Pons (tissue), 1 donor: Measurements from ENCODE around the gene DNMT3A.
"Not testable (repeated sequence)": the region's sequence is repeated elsewhere in the genome, so short reads cannot be mapped to it uniquely, and the experiment has no call there.

Experiments used
- DNase-seq: peaks from one replicate; pipeline ENCODE4 v3.0.0-alpha.2; 2016; ENCODE audit warnings: low spot score

DNMT3A gene

DNA sequence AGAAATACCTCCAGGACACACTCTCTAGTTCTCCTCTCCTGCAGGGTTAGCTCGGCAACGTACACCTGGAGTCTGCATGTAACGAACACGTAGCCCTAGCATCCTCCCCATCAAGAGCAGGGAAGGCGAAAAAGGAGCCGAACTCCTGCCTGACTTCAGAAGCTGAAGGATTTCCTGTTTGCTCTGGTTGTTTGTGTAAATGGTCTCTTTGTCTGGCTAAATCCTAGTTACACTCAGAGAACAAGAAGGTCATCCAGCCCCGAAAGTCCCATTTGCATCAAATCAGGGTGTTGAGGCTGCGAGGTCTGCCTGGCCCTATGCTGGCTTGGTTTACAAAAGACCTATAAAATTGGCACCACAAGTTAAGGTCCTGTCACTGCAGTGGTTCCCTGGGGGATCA is 107.0 kb downstream of the DNMT3A start:
- peak; percentile 98 for DNase-seq

DNA sequence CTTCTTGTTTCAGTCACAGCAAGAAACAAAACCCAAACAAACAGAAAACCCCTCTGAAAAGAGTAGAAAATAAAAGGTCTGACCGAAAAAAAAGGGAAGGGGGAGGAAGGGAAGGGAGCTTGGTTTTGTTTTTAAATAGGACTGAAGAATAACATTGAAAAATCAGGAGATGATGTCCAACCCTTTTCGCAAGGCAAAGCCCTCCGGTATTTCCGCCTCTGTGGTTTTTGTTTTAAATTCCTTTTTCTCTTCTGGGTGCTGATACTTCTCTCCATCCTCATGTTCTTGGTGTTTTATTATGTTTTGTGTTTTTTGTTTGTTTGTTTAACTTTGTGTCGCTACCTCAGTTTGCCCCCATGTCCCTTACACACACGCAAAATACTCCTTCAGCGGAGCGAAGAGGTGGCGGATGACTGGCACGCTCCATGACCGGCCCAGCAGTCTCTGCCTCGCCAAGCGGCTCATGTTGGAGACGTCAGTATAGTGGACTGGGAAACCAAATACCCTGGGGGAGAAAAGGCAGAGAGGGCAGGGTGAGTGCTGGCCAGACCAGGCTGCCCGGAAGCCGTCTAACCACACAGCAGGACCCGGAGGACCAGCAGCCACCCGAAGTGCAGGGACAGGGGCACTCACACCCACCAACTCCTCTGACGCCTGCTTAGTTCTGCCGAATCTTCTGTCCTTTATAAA is 107.7 kb downstream of the DNMT3A start:
- DNase-seq: no peak

- no peak for DNase-seq
Observed at GRCh38 chr2:25232248-25232825, 109.4 kb downstream of the DNMT3A start.

DNA sequence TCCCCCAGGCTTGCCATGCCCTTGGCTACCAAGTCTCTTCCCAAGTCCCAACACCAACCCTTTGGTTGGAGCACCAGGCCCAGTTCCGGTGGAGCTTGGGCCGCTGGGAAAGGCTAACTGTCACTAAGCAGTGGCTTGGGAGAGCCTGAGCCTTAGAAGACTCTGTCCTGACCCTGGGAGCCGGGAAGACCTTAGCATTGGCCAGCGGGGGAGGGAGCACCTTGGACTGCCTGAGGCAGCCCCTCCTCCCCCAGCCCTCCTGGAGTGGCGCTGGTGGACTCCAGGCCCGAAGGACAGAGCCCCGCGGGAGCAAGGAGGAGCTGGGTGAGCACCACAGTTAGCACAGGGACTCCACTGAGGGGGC is 110.8 kb downstream of the DNMT3A start:
- no peak for DNase-seq

DNA sequence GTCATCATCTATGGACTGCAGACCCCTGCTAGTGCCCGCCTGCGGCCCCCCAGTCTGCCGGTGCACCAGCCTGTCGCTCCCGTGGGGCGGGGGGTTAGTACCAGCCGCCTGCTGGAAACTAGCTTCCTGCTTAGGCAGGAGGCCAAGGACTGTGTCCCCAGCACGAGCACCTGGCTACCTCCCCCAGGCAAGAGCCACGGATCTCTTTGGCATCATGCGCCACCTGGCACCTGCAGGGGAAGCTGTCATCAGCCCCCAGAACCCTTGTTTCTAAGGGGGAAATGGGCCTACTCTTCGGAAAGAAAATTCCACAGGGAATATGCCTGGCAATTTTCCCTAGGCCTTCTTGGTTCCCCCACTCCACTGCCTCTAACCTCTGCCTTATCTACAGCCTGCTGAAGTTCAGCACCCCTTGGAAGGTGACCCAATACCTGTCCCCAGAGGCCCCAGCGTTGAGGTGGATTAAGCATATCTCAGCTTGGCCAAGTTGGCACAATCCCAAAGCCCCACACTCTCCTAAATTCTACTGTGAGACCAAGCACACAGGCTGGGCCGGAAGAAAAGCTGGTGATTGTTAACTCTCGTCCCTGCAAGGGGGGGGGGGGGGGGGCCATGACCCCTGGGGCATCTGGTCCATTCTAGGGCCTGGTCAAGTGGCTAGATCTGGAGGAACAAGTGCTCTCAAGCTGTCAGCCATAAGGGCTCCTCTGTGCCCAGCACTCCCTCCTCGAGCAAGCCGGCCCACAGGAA is 111.4 kb downstream of the DNMT3A start:
- no peak for DNase-seq

GRCh38 chr2:25229279-25230197 is 112.2 kb downstream of the DNMT3A start:
- no peak for DNase-seq

GRCh38 chr2:25228848-25229278 is 112.9 kb downstream of the DNMT3A start:
- peak; percentile 82 for DNase-seq

- no peak for DNase-seq
Observed at GRCh38 chr2:25227576-25227975, 114.1 kb downstream of the DNMT3A start.

DNA sequence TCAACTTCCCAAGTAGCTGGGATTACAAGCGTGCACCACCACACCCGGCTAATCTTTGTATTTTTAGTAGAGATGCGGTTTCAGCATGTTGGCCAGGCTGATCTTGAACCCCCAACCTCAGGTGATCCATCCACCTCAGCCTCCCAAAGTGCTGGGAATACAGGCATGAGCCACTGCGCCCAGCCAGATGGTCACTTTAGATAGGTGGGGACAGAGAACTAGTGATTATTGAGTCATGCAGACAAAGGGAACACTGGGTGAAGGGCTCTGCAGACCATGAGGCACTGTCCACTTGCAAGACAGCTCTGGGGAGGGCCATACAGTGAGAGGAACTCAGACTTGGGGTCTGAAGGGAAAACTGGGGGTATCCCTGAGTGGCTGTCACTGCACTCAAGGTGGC is 114.9 kb downstream of the DNMT3A start:
- DNase-seq: no peak

- no peak for DNase-seq
Observed at GRCh38 chr2:25222477-25223121, 119.1 kb downstream of the DNMT3A start.

GRCh38 chr2:25221579-25221978 is 120.1 kb downstream of the DNMT3A start:
- DNase-seq: no peak

DNA sequence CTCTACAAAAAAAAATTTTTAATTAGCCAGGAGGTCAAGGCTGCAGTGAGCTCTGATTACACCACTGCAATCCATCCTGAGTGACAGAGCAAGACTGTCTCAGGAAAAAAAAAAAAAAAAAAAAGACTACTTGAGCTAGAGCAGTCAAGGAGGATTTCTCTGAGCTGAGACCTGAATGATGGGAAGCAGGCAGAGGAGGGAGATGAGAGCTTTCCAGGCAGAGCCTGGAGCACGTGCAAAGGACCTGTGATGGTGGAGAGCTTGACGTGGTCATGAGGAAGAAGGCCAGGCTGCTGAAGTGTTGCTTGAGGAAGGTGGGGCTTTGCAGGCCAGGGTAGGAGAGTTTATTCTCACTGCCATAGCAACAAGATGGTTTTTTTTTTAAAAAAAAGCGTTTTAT is 121.4 kb downstream of the DNMT3A start:
- no peak for DNase-seq

- DNase-seq: no peak
Observed at GRCh38 chr2:25219621-25220020, 122.1 kb downstream of the DNMT3A start.

- no peak for DNase-seq
Observed at GRCh38 chr2:25218100-25218499, 123.6 kb downstream of the DNMT3A start.

DNA sequence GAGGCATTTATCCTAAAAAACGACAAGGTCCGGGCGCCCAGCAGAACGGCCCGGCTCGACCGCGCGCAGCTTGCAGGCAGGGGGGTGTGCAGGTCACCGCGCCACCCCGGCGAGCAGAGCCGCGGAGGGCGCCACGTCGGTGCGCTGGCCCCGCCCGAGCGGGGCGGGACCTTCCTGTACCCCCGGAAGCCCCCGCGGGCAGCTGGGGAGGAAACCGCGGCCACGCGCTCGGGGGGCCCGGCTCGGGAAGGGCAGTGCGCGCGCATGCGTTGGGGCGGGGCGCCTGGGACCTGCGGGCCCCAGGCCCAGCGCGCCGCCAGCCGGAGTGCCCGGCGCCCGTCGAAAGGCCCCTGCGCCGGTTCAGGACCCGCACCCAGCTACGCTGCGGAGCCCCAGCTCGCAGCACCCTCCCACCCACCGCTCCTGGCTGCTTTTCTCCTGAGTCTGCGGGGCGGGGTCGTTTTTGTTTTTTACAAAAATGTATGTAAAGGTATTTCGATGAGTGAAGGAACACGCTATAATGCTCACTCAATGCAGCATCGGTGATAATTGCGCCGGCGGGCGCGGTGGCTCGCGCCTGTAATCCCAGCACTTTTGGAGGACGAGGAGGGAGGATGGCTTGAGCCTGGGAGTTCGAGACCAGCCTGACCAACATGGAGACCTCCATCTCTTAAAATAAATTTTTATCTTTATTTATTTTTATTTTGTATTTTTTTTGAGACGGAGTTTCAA is 125.6 kb downstream of the DNMT3A start:
- peak; percentile 21 for DNase-seq

- DNase-seq: no peak
Observed at GRCh38 chr2:25215232-25215631, 126.5 kb downstream of the DNMT3A start.

DNA sequence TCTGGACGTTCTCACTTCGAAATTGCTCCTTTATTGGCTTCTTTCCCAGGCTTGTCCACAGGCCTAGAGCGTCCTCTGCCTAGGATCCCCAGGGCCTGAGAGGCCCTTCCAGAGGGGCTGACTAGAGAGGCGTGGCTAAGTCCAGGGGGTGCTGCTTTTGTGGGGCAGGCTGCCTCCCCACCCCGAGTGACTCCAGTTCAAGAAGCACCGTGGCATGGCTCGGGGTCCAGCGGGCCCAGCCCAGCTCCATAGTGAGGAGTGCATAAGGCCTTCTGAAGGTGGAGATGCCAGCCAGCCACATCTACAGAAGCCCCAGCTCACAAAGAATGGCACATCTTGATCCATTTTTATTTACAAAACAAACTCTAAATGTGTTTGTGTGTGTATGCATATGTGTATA is 128.5 kb downstream of the DNMT3A start:
- DNase-seq: no peak

- DNase-seq: not testable (repeated sequence)
Observed at GRCh38 chr2:25210923-25211322, 130.8 kb downstream of the DNMT3A start.

DNA sequence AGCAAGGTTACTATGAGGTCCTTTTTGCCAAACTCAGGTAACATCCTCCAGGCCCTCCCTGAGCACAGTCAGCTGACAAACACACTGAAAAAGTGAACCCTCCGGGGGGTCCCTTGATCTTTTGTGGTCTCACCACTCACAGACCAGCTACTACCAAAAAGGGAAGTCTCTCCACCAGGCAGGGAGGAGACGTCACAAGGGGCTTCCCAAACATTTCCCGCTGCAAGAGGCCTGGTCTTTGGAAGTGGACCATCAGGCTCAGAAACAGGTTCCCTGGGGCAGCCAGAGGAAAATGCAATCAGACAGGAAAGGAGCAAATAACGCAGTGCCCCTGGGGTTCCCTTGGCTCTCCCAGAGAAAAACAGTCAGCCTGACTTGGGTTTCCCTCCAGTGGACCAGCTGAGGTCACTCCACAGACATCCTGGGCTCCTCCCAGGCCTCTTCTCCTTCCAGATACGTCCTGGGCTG is 134.6 kb downstream of the DNMT3A start:
- DNase-seq: no peak

- DNase-seq: no peak
Observed at GRCh38 chr2:25204190-25204838, 137.4 kb downstream of the DNMT3A start.
